Neural crest cell (in vitro differentiated cells): Measurements from ENCODE around the gene ZNF598. TPM values are rescaled to one million over a fixed set of nuclear protein-coding genes. Genes with fewer than 3 reads are reported as not detected.

Experiments used
- DNase-seq: peaks from one replicate; pipeline ENCODE4 v3.0.0; 2021; ENCODE audit warnings: low read depth, mixed read lengths, low spot score
- H3K27ac Mint-ChIP-seq: one replicate; pipeline ENCODE4 v1.8.0; 2021; ENCODE audit warnings: mild to moderate bottlenecking, mixed read lengths; ENCODE audit not compliant: unreplicated experiment
- H3K27me3 Mint-ChIP-seq: 2 replicates; pipeline ENCODE4 v1.8.0; 2021; ENCODE audit warnings: low read depth, mild to moderate bottlenecking, mixed read lengths
- H3K36me3 Mint-ChIP-seq: 2 replicates; pipeline ENCODE4 v1.8.0; 2021; ENCODE audit warnings: low read depth, mild to moderate bottlenecking, mixed read lengths
- H3K4me1 Mint-ChIP-seq: 2 replicates; pipeline ENCODE4 v1.8.0; 2021; ENCODE audit warnings: mixed read lengths
- H3K4me3 Mint-ChIP-seq: one replicate; pipeline ENCODE4 v1.8.0; 2021; ENCODE audit warnings: mild to moderate bottlenecking, mixed read lengths
- H3K9me3 Mint-ChIP-seq: 2 replicates; pipeline ENCODE4 v1.8.0; 2021; ENCODE audit warnings: mixed read lengths
- total RNA-seq: library from RNA; stranded (reverse); gene quantifications from 2 replicates; pipeline ENCODE4 v1.2.1, GENCODE V29; 2021
- TF ChIP-seq, protein P1 (sequence below): fragments of 200-600 bp; sonication (generic); conservative IDR thresholded peaks from 2 replicates; pipeline ENCODE4 v1.5.0; 2021; ENCODE audit warnings: antibody characterized with exemption, mild to moderate bottlenecking

ZNF598 gene
- total RNA-seq, 1 donor from 2014 or later = 55.7 TPM

DNA sequence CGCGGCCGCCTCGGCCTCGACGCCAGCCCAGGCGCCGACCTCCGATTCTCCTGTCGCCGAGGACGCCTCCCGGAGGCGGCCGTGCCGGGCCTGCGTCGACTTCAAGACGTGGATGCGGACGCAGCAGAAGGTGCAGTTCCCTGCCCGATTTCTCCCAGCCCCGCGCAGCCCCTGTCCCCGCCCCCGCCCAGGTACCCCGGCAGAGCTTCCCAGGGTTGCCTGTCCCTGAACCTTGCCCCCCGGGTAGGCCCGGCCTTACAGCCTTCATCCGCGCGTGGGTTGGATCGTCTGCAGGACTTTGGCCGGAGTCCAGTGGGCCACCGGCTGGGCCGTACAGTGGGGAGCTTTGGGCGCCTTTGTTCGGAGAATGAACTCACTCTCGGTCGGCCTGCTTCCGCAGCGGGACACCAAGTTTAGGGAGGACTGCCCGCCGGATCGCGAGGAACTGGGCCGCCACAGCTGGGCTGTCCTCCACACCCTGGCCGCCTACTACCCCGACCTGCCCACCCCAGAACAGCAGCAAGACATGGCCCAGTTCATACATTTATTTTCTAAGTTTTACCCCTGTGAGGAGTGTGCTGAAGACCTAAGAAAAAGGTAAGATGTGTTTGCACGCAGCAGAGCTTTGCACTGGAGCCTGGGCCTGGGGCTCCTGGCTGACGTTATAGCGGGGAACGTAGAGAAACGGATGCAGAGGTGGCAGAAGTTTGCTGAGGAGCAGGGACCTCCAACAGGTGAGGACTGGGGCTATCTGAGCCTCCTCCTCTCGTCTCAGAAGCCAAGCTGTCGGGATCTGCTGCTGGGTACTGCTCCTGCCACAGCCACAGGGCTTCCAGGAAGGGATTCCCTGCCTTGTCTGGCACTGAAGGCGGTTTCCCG is 25.0 kb downstream of the ZNF598 start:
- Mint-ChIP-seq H3K36me3 (peaks cover 18% of the 10 kb centered on the region), H3K4me3 (peak overlapping the region; percentile 92), H3K9me3 (no peaks in the 10 kb centered on the region), H3K27ac (peak overlapping the region; percentile 97), H3K27me3 (peaks cover 74% of the 10 kb centered on the region), H3K4me1 (peaks cover 38% of the 10 kb centered on the region)
- no peak for DNase-seq
- TF ChIP-seq, protein P1, sequence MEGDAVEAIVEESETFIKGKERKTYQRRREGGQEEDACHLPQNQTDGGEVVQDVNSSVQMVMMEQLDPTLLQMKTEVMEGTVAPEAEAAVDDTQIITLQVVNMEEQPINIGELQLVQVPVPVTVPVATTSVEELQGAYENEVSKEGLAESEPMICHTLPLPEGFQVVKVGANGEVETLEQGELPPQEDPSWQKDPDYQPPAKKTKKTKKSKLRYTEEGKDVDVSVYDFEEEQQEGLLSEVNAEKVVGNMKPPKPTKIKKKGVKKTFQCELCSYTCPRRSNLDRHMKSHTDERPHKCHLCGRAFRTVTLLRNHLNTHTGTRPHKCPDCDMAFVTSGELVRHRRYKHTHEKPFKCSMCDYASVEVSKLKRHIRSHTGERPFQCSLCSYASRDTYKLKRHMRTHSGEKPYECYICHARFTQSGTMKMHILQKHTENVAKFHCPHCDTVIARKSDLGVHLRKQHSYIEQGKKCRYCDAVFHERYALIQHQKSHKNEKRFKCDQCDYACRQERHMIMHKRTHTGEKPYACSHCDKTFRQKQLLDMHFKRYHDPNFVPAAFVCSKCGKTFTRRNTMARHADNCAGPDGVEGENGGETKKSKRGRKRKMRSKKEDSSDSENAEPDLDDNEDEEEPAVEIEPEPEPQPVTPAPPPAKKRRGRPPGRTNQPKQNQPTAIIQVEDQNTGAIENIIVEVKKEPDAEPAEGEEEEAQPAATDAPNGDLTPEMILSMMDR = no peak

DNA sequence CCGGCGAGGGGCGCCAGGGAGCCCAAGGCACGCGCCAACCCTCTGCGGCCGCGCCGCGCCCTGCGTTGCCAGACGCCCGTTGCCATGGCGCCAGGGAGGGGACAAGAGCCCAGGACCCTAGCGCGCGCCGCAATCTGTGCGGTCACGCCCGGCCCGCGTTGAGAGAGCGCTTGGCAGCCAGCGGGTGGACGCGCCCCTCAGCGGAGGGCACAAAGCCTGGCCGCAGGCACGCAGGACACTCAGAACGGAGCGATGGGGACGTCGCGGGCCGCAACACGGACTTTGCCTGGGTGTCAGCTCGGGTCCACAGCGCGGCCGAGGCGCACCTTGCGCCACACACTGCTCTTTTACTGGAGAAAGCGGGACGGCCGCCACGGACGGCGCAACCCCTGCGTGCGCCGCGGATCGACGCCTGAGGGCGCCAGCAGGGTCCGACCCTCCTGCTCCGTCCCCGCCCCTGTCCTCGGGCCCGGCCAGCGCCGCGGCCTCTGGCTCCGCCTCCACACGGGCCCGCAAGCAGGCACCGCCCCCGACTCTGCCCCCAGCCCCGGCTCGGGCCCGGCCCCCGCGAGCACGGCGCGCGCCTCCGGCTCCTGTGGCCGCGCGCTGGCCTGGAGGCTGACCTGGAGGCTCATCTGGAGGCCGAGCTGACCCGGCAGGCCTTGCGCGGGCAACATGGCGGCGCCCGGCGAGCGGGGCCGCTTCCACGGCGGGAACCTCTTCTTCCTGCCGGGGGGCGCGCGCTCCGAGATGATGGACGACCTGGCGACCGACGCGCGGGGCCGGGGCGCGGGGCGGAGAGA is 25.9 kb downstream of the ZNF598 start, which contains the start of gene GFER:
Gene GFER, plus strand, starts transcription at position 650 of the 803 bp plus-strand sequence. Its CDS starts 26 bp downstream, at position 676.
- TF ChIP-seq, protein P1 = peak; percentile 48
- Mint-ChIP-seq H3K27me3 (peaks cover 70% of the 10 kb centered on the region), H3K4me1 (peaks cover 34% of the 10 kb centered on the region)

DNA sequence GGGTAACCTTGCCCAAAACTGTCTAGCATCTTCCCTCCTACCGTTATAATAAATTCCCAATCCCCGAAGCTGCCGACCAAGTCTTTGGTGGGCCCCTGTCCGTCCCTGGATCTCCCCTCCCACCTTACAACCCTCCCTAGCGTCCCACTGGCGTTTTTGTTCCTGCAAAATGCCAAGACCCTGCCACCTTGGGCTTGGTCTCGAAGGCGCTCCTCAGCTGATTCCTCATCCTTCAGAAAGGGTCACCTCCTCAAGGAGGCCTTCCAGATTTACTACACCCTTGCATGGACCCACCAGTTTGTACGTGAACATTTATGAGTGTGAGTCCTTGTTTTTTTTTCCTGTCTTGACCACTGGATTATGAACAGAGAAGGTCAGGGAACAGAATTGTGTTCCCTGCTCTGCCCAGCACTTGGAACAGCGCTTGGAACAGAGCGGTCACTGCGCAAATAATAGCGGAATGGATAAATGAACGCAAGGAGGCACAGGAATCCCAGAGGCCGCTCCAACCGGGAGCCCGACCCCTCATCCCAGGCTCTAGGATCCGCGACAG is 26.6 kb downstream of the ZNF598 start:
- peaks cover 30% of the 10 kb centered on the region for H3K4me1 Mint-ChIP-seq
- no peaks in the 10 kb centered on the region for H3K9me3 Mint-ChIP-seq
- peak overlapping the region; percentile 85 for H3K4me3 Mint-ChIP-seq
- no peak for DNase-seq
- no peak overlapping the region for H3K27ac Mint-ChIP-seq
- peaks cover 67% of the 10 kb centered on the region for H3K27me3 Mint-ChIP-seq
- peaks cover 12% of the 10 kb centered on the region for H3K36me3 Mint-ChIP-seq
- TF ChIP-seq, protein P1 = no peak

More for the DNA sequence above, 25.9 kb downstream of the ZNF598 start, which contains the start of gene GFER:
- Mint-ChIP-seq H3K4me3 (peak within 1 kb of the TSS; percentile 92), H3K27ac (peak within 1 kb of the TSS; percentile 97), H3K9me3 (no peaks in the 10 kb centered on the region), H3K36me3 (peaks cover 15% of the 10 kb centered on the region)
- DNase-seq = peak; percentile 95

DNA sequence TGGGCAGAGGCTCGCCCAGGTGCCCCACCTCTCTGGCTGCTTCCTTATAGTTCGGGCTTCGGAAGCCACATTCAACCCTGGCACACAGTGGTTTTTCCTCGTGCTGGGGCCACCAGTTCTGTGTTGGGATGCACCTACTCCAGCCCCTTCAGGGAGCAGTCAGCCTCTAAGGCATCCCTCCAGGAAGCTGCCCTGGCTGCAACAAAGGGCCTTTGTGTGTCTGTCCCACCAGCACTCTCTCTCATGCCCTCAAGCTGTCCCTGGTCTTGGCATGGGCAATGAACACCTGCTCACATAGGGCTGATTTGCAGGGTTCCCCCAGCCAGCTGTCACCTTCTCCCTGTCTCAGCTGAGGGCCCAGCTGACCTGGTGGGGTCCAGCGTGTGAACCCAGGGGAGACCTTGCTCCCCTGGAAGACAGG is 27.6 kb downstream of the ZNF598 start:
- no peak for DNase-seq
- peaks cover 62% of the 10 kb centered on the region for H3K27me3 Mint-ChIP-seq
- H3K27ac Mint-ChIP-seq = no peak overlapping the region
- peaks cover 30% of the 10 kb centered on the region for H3K4me1 Mint-ChIP-seq
- peaks cover 6% of the 10 kb centered on the region for H3K36me3 Mint-ChIP-seq
- peak overlapping the region; percentile 85 for H3K4me3 Mint-ChIP-seq
- TF ChIP-seq, protein P1 = no peak
- H3K9me3 Mint-ChIP-seq = no peaks in the 10 kb centered on the region

DNA sequence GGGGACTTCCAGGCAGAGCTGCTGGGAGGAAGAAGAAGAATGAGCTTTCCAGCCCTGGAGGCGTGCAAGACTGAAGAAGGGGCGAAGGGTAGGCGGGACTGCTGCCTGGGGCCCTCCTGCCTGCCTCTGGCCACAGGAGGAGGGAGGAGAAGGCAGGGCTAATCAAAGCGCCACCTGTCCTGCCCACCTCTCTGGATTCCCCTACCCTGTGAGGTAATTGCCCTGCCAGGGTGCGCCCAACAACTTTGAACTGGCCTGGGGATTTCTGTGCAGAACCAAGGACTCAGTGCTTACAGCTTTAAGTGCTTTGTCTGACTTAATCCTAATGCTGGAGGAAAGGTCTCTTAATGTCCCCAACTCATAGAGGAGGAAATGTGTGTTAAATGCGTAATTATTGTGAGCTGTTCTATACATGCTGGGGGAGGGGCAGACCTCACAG is 28.2 kb downstream of the ZNF598 start, which contains the start of gene NOXO1:
Gene NOXO1, minus strand, starts transcription at position 72 of the 439 bp plus-strand sequence. CDS start 290 bp downstream, outside the sequence.
- Mint-ChIP-seq H3K27me3 (peaks cover 56% of the 10 kb centered on the region), H3K4me1 (peaks cover 30% of the 10 kb centered on the region), H3K27ac (no peak within 1 kb of the TSS), H3K9me3 (no peaks in the 10 kb centered on the region), H3K36me3 (peaks cover under 1% of the 10 kb centered on the region), H3K4me3 (peak within 1 kb of the TSS; percentile 85)
- DNase-seq = no peak
- TF ChIP-seq, protein P1 = no peak
